K562 (cell line): ENCODE results near the gene PLEKHA7. TPM values are rescaled to one million over a fixed set of nuclear protein-coding genes. Genes with fewer than 3 reads are reported as not detected.

Source experiments
- ATAC-seq: fragments of 200-7000 bp; cut with Tn5 transposase; 3 replicates; pipeline ENCODE4 v1.9.1; 2020; ENCODE audit warnings: moderate library complexity
- BruUV-seq: library from RNA; stranded (reverse); fragments of 400-500 nt; replicated peaks from 2 replicates; lab custom pipeline; 2021; lab: Mats Ljungman, UMichigan
- CTCF ChIA-PET: fragments of 300-600 bp; formaldehyde crosslinking; extraction: SDS; loops from one replicate; lab custom pipeline; 2021; ENCODE audit warnings: low intra/inter-chr PET ratio; lab: Yijun Ruan, JAX
- POLR2A ChIA-PET: fragments of 300-600, 350-650 bp; sonication (Branson Sonifier 250); formaldehyde crosslinking; extraction: SDS; loops from one replicate; lab custom pipeline; 2021; ENCODE audit warnings: antibody characterized with exemption, inconsistent platforms; lab: Yijun Ruan, JAX
- DNase-seq, 4 experiments: peaks; one replicate each; pipeline versions ENCODE4 v3.0.0 to v3.0.0-alpha.2; 2011 to 2018; ENCODE audit warnings: low spot score in 3 of 4, mixed read lengths in 3 of 4; ENCODE audit errors: extremely low read depth in 1 of 4
- FAIRE-seq: peaks from 2 replicates; lab custom pipeline; 2011; peaks lifted over from hg19 to GRCh38; lab: Jason Lieb, UNC
- H2AFZ ChIP-seq: 2 replicates; pipeline ENCODE4 v1.6.0; 2011; ENCODE audit warnings: low read depth, low read length, control low read depth, inconsistent platforms
- H3K27ac ChIP-seq: fragments of 200-600 bp; 3 replicates; pipeline ENCODE4 v1.8.0; 2011; ENCODE audit warnings: low read depth, mild to moderate bottlenecking, control low read depth, inconsistent platforms, low read length, moderate library complexity, mixed read lengths; ENCODE audit errors: extremely low read depth
- H3K27me3 ChIP-seq, 2 experiments: fragments of 300-600 bp in 1 of 2; 2 replicates in 1 of 2; 3 replicates in 1 of 2; pipeline versions ENCODE4 v1.6.0 to v1.8.0; 2011; ENCODE audit warnings: inconsistent platforms in 2 of 2, low read length in 2 of 2, mild to moderate bottlenecking in 1 of 2, mixed read lengths in 1 of 2, moderate library complexity in 1 of 2; ENCODE audit not compliant: control insufficient read depth in 2 of 2, insufficient read depth in 2 of 2
- H3K36me3 ChIP-seq: fragments of 300-600 bp; 3 replicates; pipeline ENCODE4 v1.8.0; 2011; ENCODE audit warnings: mild to moderate bottlenecking, low read length, inconsistent platforms; ENCODE audit not compliant: control insufficient read depth, insufficient read depth
- H3K4me1 ChIP-seq, 2 experiments: fragments of 200-600 bp in 1 of 2; replicated peaks in 1 of 2; 2 replicates in 1 of 2; 3 replicates in 1 of 2; pipeline versions ENCODE4 v1.5.1 to v1.8.0; 2011; ENCODE audit warnings: inconsistent platforms in 2 of 2, low read length in 2 of 2, mild to moderate bottlenecking in 1 of 2, mixed read lengths in 1 of 2, moderate library complexity in 1 of 2; ENCODE audit not compliant: control insufficient read depth in 2 of 2, insufficient read depth in 2 of 2
- H3K4me2 ChIP-seq: 2 replicates; pipeline ENCODE4 v1.6.1; 2011; ENCODE audit warnings: low read length, control low read depth, inconsistent platforms, mixed read lengths; ENCODE audit not compliant: insufficient read depth
- H3K4me3 ChIP-seq: fragments of 200-600 bp; sonication (generic), shearing (Covaris generic); 2 replicates; pipeline ENCODE4 v1.5.1; 2016; ENCODE audit warnings: control low read depth, inconsistent platforms
- H3K79me2 ChIP-seq: fragments of 200-600 bp; 3 replicates; pipeline ENCODE4 v1.8.0; 2011; ENCODE audit warnings: low read length, inconsistent platforms; ENCODE audit not compliant: control insufficient read depth, insufficient read depth
- H3K9ac ChIP-seq, 2 experiments: 2 replicates each; pipeline versions ENCODE4 v1.6.0 to v1.6.1; 2011; ENCODE audit warnings: low read depth in 2 of 2, low read length in 2 of 2, control low read depth in 1 of 2, inconsistent platforms in 1 of 2, mild to moderate bottlenecking in 1 of 2, mixed read lengths in 1 of 2; ENCODE audit not compliant: insufficient read depth in 1 of 2
- H3K9me1 ChIP-seq: one replicate; pipeline ENCODE4 v1.6.0; 2011; ENCODE audit warnings: inconsistent platforms, mild to moderate bottlenecking, low read length, moderate library complexity; ENCODE audit not compliant: control insufficient read depth, insufficient read depth
- H3K9me3 ChIP-seq: replicated peaks from 2 replicates; pipeline ENCODE4 v1.5.1; 2011; ENCODE audit warnings: low read depth, low read length, inconsistent platforms; ENCODE audit not compliant: control insufficient read depth, insufficient read depth
- H4K20me1 ChIP-seq: replicated peaks from 2 replicates; pipeline ENCODE4 v1.6.1; 2011; ENCODE audit warnings: low read length, inconsistent platforms, mixed read lengths; ENCODE audit not compliant: control insufficient read depth, insufficient read depth
- ARNT ChIP-seq, 2 experiments: fragments of 450-650 bp; IDR thresholded peaks; 2 replicates each; pipeline ENCODE4 v1.6.1; 2016; ENCODE audit warnings: mild to moderate bottlenecking in 1 of 2
- CTCFL ChIP-seq: IDR thresholded peaks from 2 replicates; pipeline ENCODE4 v1.6.1; 2011; ENCODE audit warnings: borderline replicate concordance, low read depth, mild to moderate bottlenecking, moderate library complexity, low read length; ENCODE audit not compliant: insufficient read depth, poor library complexity, severe bottlenecking
- DEAF1 ChIP-seq: fragments of 450-650 bp; formaldehyde crosslinking; IDR thresholded peaks from 2 replicates; pipeline ENCODE4 v1.4.0; 2020; ENCODE audit warnings: mild to moderate bottlenecking, moderate library complexity
- FOSL1 ChIP-seq: fragments of 200-800 bp; sonication (Bioruptor generic); conservative IDR thresholded peaks from 2 replicates; pipeline ENCODE4 v1.6.1; 2016; ENCODE audit warnings: missing genetic modification characterization, missing compliant biosample characterization
- KAT7 ChIP-seq: sonication (generic); formaldehyde crosslinking; IDR thresholded peaks from 2 replicates; pipeline ENCODE4 v1.8.0; 2022; ENCODE audit warnings: missing genetic modification reagents, mild to moderate bottlenecking, borderline replicate concordance
- KLF16 ChIP-seq: IDR thresholded peaks from 2 replicates; pipeline ENCODE4 v1.6.1; 2016; ENCODE audit warnings: antibody characterized with exemption
- PPARD ChIP-seq: fragments of 250-450 bp; sonication (Bioruptor Pico); IDR thresholded peaks from 2 replicates; pipeline ENCODE4 v1.8.0; 2022; ENCODE audit warnings: inconsistent platforms, mild to moderate bottlenecking, moderate library complexity
- RAD21 ChIP-seq, 2 experiments: fragments of 250-450 bp in 1 of 2; fragments of 450-650 bp in 1 of 2; sonication (Bioruptor Pico) in 1 of 2; formaldehyde crosslinking in 1 of 2; IDR thresholded peaks in 1 of 2; conservative IDR thresholded peaks in 1 of 2; 2 replicates each; pipeline versions ENCODE4 v1.4.0 to v1.8.0; 2020 to 2022; ENCODE audit warnings: mild to moderate bottlenecking in 2 of 2, moderate library complexity in 1 of 2
- SMC3 ChIP-seq: conservative IDR thresholded peaks from 2 replicates; pipeline ENCODE4 v1.6.1; 2011; ENCODE audit warnings: low read depth, low read length, improper control_type of control experiment; ENCODE audit not compliant: insufficient read depth
- ZC3H4 ChIP-seq: sonication (generic); formaldehyde crosslinking; IDR thresholded peaks from 2 replicates; pipeline ENCODE4 v1.9.0; 2021; ENCODE audit warnings: missing genetic modification reagents, borderline replicate concordance
- ZNF143 ChIP-seq: sonication (generic); formaldehyde crosslinking; IDR thresholded peaks from 2 replicates; pipeline ENCODE4 v1.9.0; 2022; ENCODE audit warnings: mild to moderate bottlenecking, missing genetic modification reagents
- ZNF699 ChIP-seq: fragments of 250-450 bp; sonication (Bioruptor Pico); IDR thresholded peaks from 2 replicates; pipeline ENCODE4 v1.8.0; 2021; ENCODE audit warnings: mild to moderate bottlenecking, moderate library complexity; ENCODE audit not compliant: insufficient replicate concordance
- WGBS: fragments of 100-300 bp; shearing (Covaris generic); methylation state at CpG from one replicate; pipeline ENCODE4 v1.1.6; 2016; ENCODE audit warnings: low coverage, mixed read lengths; ENCODE audit not compliant: insufficient coverage; ENCODE audit errors: missing lambda C conversion rate; 5-methylcytosine and 5-hydroxymethylcytosine counted together
- in situ Hi-C: fragments of 300-500 bp; cut with MboI; formaldehyde crosslinking; loops from 4 replicates; pipeline ENCODE4 v1.15.0; 2018; ENCODE audit warnings: inconsistent platforms, mixed read lengths
- intact Hi-C: fragments of 100-400 bp; cut with micrococcal nuclease; formaldehyde crosslinking; loops from 2 replicates; pipeline ENCODE4 v1.14.2; 2022
- polyA plus RNA-seq, 8 experiments: library from polyadenylated mRNA; depleted of rRNA in 4 of 8; stranded (reverse) in 5 of 8; unstranded in 3 of 8; fragments of >200 nt; fragmentation: Nextera tagmentation in 2 of 8; fragmentation: Illumina TruSeq in 1 of 8; extraction: Ambion mirVana in 2 of 8; extraction: Trizol in 1 of 8; gene quantifications; 2 replicates each; pipeline versions ENCODE4 v1.2.1 to v1.2.3, GENCODE V29; 2011 to 2014; ENCODE audit warnings: inconsistent platforms in 1 of 8, missing spikeins in 1 of 8
- total RNA-seq, 7 experiments: library from RNA; depleted of rRNA in 6 of 7; stranded (reverse); fragments of >200 nt in 6 of 7; fragmentation: Illumina TruSeq in 2 of 7; extraction: Trizol in 2 of 7; gene quantifications; 2 replicates each; pipeline versions ENCODE4 v1.2.1 to v1.2.3, GENCODE V29; 2011 to 2021; ENCODE audit warnings: low replicate concordance in 1 of 7
- TF ChIP-seq, protein P1 (sequence below), 3 experiments: IDR thresholded peaks in 2 of 3; conservative IDR thresholded peaks in 1 of 3; 2 replicates each; pipeline ENCODE4 v1.5.1; 2011 to 2012; ENCODE audit warnings: low read length in 3 of 3, mild to moderate bottlenecking in 3 of 3, control low read depth in 2 of 3, improper control_type of control experiment in 1 of 3, inconsistent platforms in 1 of 3, low read depth in 1 of 3, mixed read lengths in 1 of 3, moderate library complexity in 1 of 3; ENCODE audit not compliant: insufficient read depth in 2 of 3

PLEKHA7 gene
- total and polyA plus RNA-seq, 9 of the 15 experiments (the other 6 are each of a cell fraction or from before 2014, with no cell fraction given) = 0.06 to 0.77 (median 0.20) TPM; not detected in 1

GRCh38 chr11:16788141-16789062 lies 225.8 kb downstream of the PLEKHA7 start:
- intact Hi-C loops = loop anchor here (1.0 to 5.0 kb wide), 4 partner anchors 34 to 274 kb away; no protein-coding TSS in a partner anchor
- no peaks in the 10 kb centered on the region for H3K9me1 ChIP-seq
- H2AFZ ChIP-seq = no peak overlapping the region
- no peak overlapping the region for H3K9ac ChIP-seq
- peaks cover 11 to 44% of the 10 kb centered on the region in 2 experiments; a peak in 4 of 5 replicates for H3K27me3 ChIP-seq
- DNase-seq = peak; percentile 72 to 82 (median 78)
- FAIRE-seq = peak; percentile 73
- H3K9me3 ChIP-seq = no peaks in the 10 kb centered on the region
- peaks cover 0 to 3% of the 10 kb centered on the region in 2 experiments; a peak in 2 of 5 replicates for H3K4me1 ChIP-seq
- BruUV-seq = no TSS peak
- no peaks in the 10 kb centered on the region for H3K79me2 ChIP-seq
- in situ Hi-C loops = loop anchor here (10.0 kb wide), 1 partner anchor 276 kb away; no protein-coding TSS in a partner anchor
- 28% methylated on average over 17 of the region's 17 CpGs for WGBS
- ChIA-PET POLR2A (interaction anchor here (1.2 kb wide), 1 partner anchor 87 kb away, joined by 3 read pairs; no protein-coding TSS in a partner anchor), CTCF (interaction anchor here (0.6 to 1.5 kb wide), 2 partner anchors 95 to 275 kb away, joined by 3 read pairs; no protein-coding TSS in a partner anchor)
- H3K36me3 ChIP-seq = no peaks in the 10 kb centered on the region
- ATAC-seq = peak; percentile 94
- H4K20me1 ChIP-seq = peaks cover 4% of the 10 kb centered on the region; the same call in 1 of the 2 replicates
- H3K4me3 ChIP-seq = no peak overlapping the region
- no peak overlapping the region for H3K4me2 ChIP-seq
- H3K27ac ChIP-seq = no peak overlapping the region
- TF ChIP-seq FOSL1 (peak; percentile 18; the same call in 1 of the 2 replicates), ZC3H4 (CRISPR knock-in tag) (no peak), SMC3 (peak; percentile 76), PPARD (CRISPR knock-in tag) (no peak), ZNF699 (CRISPR knock-in tag) (no peak), KAT7 (CRISPR knock-in tag) (no peak), DEAF1 (0 out of 2 replicates have a peak, but pooled peaks have one; percentile 17), CTCFL (peak; percentile 78), ARNT (IDR thresholded peaks at IDR 0.05) (no peak), ZNF143 (CRISPR knock-in tag) (no peak), RAD21 (CRISPR knock-in tag; conservative IDR thresholded peaks at IDR 0.05 in 1 of 2, IDR thresholded peaks at IDR 0.05 in 1 of 2) (peak; percentile 68 to 88), KLF16 (peak; percentile 47; the same call in 1 of the 2 replicates)
- TF ChIP-seq, protein P1, sequence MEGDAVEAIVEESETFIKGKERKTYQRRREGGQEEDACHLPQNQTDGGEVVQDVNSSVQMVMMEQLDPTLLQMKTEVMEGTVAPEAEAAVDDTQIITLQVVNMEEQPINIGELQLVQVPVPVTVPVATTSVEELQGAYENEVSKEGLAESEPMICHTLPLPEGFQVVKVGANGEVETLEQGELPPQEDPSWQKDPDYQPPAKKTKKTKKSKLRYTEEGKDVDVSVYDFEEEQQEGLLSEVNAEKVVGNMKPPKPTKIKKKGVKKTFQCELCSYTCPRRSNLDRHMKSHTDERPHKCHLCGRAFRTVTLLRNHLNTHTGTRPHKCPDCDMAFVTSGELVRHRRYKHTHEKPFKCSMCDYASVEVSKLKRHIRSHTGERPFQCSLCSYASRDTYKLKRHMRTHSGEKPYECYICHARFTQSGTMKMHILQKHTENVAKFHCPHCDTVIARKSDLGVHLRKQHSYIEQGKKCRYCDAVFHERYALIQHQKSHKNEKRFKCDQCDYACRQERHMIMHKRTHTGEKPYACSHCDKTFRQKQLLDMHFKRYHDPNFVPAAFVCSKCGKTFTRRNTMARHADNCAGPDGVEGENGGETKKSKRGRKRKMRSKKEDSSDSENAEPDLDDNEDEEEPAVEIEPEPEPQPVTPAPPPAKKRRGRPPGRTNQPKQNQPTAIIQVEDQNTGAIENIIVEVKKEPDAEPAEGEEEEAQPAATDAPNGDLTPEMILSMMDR (IDR thresholded peaks at IDR 0.05 in 2 of 3, conservative IDR thresholded peaks at IDR 0.05 in 1 of 3; ENCODE audit: insufficient read depth in 2 of 3, low read depth in 1 of 3, low read length in 3 of 3) = peak; percentile 90 to 98 (median 91)
